PC-9 (cell line): ENCODE measurements around the gene OR7A5.

Source experiments
- EZH2 ChIP-seq: fragments of 200-600 bp; sonication (generic); IDR thresholded peaks from 2 replicates; pipeline ENCODE4 v1.8.0; 2017; ENCODE audit warnings: antibody characterized with exemption, low read depth
- TF ChIP-seq, protein P1 (sequence below): fragments of 200-600 bp; sonication (generic); conservative IDR thresholded peaks from 2 replicates; pipeline ENCODE4 v1.6.1; 2017; ENCODE audit warnings: mixed run types, antibody characterized with exemption, mild to moderate bottlenecking, moderate library complexity

DNA sequence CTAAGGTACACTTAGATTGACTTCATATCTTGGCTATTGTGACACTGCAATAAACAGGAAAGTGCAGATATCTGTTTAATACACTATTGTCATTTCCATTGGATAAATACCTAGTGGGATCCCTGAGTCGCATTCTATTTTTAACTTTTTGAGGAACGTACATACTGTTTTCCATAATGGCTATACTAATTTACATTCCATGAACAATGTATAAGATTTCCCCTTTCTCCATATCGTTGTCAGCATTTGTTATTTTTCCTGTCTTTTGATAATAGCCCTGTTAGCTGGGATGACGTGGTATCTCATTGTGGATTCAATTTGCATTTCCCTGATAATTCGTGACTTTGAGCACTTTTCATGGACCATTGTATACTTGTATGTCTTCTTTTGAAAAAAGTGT, 33.5 kb upstream of the OR7A5 start:
- TF ChIP-seq, protein P1, sequence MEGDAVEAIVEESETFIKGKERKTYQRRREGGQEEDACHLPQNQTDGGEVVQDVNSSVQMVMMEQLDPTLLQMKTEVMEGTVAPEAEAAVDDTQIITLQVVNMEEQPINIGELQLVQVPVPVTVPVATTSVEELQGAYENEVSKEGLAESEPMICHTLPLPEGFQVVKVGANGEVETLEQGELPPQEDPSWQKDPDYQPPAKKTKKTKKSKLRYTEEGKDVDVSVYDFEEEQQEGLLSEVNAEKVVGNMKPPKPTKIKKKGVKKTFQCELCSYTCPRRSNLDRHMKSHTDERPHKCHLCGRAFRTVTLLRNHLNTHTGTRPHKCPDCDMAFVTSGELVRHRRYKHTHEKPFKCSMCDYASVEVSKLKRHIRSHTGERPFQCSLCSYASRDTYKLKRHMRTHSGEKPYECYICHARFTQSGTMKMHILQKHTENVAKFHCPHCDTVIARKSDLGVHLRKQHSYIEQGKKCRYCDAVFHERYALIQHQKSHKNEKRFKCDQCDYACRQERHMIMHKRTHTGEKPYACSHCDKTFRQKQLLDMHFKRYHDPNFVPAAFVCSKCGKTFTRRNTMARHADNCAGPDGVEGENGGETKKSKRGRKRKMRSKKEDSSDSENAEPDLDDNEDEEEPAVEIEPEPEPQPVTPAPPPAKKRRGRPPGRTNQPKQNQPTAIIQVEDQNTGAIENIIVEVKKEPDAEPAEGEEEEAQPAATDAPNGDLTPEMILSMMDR: no peak
- TF ChIP-seq EZH2: no peak
